Measurements from ENCODE around the gene ADGRV1.

DNA sequence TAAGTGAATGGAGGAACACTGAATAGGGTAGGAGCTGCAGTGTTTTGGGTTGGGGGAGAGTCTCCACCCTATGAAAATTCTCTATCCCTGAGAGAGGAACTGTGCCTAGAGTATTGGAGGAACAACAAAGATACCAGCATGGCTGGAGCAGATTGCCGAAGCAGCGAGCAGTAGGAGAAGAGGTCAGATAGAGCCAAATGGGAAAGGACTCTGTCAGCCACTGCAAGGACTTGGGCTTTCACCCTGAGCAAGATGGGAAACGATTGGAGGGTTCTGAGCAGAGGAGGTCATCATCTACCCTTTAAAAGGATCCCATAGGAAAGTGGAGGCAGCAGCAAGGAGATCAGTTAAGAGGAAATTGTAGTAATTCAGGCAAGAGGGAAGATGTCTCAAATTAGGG is 24.8 kb upstream of the ADGRV1 start:
- TF ChIP-seq, protein P1, sequence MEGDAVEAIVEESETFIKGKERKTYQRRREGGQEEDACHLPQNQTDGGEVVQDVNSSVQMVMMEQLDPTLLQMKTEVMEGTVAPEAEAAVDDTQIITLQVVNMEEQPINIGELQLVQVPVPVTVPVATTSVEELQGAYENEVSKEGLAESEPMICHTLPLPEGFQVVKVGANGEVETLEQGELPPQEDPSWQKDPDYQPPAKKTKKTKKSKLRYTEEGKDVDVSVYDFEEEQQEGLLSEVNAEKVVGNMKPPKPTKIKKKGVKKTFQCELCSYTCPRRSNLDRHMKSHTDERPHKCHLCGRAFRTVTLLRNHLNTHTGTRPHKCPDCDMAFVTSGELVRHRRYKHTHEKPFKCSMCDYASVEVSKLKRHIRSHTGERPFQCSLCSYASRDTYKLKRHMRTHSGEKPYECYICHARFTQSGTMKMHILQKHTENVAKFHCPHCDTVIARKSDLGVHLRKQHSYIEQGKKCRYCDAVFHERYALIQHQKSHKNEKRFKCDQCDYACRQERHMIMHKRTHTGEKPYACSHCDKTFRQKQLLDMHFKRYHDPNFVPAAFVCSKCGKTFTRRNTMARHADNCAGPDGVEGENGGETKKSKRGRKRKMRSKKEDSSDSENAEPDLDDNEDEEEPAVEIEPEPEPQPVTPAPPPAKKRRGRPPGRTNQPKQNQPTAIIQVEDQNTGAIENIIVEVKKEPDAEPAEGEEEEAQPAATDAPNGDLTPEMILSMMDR (IDR thresholded peaks at IDR 0.05), result no peak
- no peak for TF ChIP-seq POLR2A (IDR thresholded peaks at IDR 0.05)

All from Peyer's patch (tissue), 4 donors.